GM10266 (cell line): ENCODE measurements around the gene KCNJ10.

ENCODE experiments used
- DNase-seq: peaks from one replicate; pipeline ENCODE4 v3.0.0; 2012; ENCODE audit errors: extremely low spot score
- CTCF ChIP-seq: IDR thresholded peaks from 2 replicates; pipeline ENCODE4 v1.5.1; 2012; ENCODE audit warnings: mild to moderate bottlenecking, low read depth; ENCODE audit not compliant: control insufficient read depth, insufficient read depth; ENCODE audit errors: missing control alignments

KCNJ10 gene

GRCh38 chr1:160069460-160070231 lies at the start of gene KCNJ10:
KCNJ10 (minus strand) TSS chr1:160070160; CDS start chr1:160042532, 27,628 bp downstream.
- no peak for TF ChIP-seq CTCF
- DNase-seq, result no peak

- TF ChIP-seq CTCF, result no peak
- no peak for DNase-seq
Measured at GRCh38 chr1:160118928-160119327, 49.0 kb upstream of the KCNJ10 start.

- no peak for TF ChIP-seq CTCF
- DNase-seq, result no peak
Measured at GRCh38 chr1:160117709-160118183, 47.8 kb upstream of the KCNJ10 start.

- DNase-seq, result no peak
- TF ChIP-seq CTCF, result no peak
Measured at GRCh38 chr1:160117300-160117699, 47.3 kb upstream of the KCNJ10 start.

GRCh38 chr1:160116283-160117147 lies 46.6 kb upstream of the KCNJ10 start:
- no peak for DNase-seq
- TF ChIP-seq CTCF, result no peak

- DNase-seq, result no peak
- TF ChIP-seq CTCF, result no peak
Measured at GRCh38 chr1:160115545-160116282, 45.8 kb upstream of the KCNJ10 start, which contains the start of gene ATP1A2. ATP1A2 (plus strand) TSS chr1:160115759; CDS start chr1:160115862, 103 bp downstream.
